Loucy (cell line): ENCODE results near the gene SCO2.

Source experiments
- H2AFZ ChIP-seq: fragments of 200-600 bp; sonication (generic); 2 replicates; pipeline ENCODE4 v1.6.0; 2016; ENCODE audit warnings: antibody characterized with exemption, mild to moderate bottlenecking, low read length, moderate library complexity
- H3F3A ChIP-seq: fragments of 200-600 bp; 2 replicates; pipeline ENCODE4 v1.6.0; 2016; ENCODE audit warnings: antibody characterized with exemption, low read depth, mild to moderate bottlenecking
- H3K27me3 ChIP-seq: fragments of 200-600 bp; sonication (generic); 2 replicates; pipeline ENCODE4 v1.6.1; 2014; ENCODE audit warnings: low read length, mild to moderate bottlenecking; ENCODE audit not compliant: insufficient read depth, poor library complexity, severe bottlenecking
- H3K36me3 ChIP-seq: fragments of 200-600 bp; sonication (generic); 2 replicates; pipeline ENCODE4 v1.6.1; 2016; ENCODE audit warnings: low read length; ENCODE audit not compliant: insufficient read depth
- H3K4me1 ChIP-seq: fragments of 200-600 bp; sonication (generic); 2 replicates; pipeline ENCODE4 v1.5.1; 2014; ENCODE audit warnings: low read length, mild to moderate bottlenecking; ENCODE audit not compliant: insufficient read depth, poor library complexity, severe bottlenecking
- H3K4me2 ChIP-seq: fragments of 200-600 bp; sonication (generic); 2 replicates; pipeline ENCODE4 v1.6.0; 2014; ENCODE audit warnings: antibody characterized with exemption, low read length, low read depth, mild to moderate bottlenecking; ENCODE audit not compliant: poor library complexity, severe bottlenecking
- H3K4me3 ChIP-seq: fragments of 200-600 bp; sonication (generic); 2 replicates; pipeline ENCODE4 v1.5.1; 2014; ENCODE audit warnings: low read length, mild to moderate bottlenecking, mixed read lengths; ENCODE audit not compliant: poor library complexity, severe bottlenecking
- H3K79me2 ChIP-seq: fragments of 200-600 bp; sonication (generic); 2 replicates; pipeline ENCODE4 v1.6.1; 2014; ENCODE audit warnings: low read length; ENCODE audit not compliant: insufficient read depth
- H3K9ac ChIP-seq: fragments of 200-600 bp; sonication (generic); 2 replicates; pipeline ENCODE4 v1.6.0; 2014; ENCODE audit warnings: mild to moderate bottlenecking, low read depth, low read length, moderate library complexity; ENCODE audit not compliant: poor library complexity, severe bottlenecking
- H3K9me2 ChIP-seq: fragments of 200-600 bp; sonication (generic); replicated peaks from 2 replicates; pipeline ENCODE4 v1.6.1; 2016; ENCODE audit warnings: low read depth, low read length, mixed read lengths
- H3K9me3 ChIP-seq: fragments of 200-600 bp; sonication (generic); 2 replicates; pipeline ENCODE4 v1.6.1; 2014; ENCODE audit warnings: mild to moderate bottlenecking, antibody characterized with exemption, low read length, low read depth; ENCODE audit not compliant: insufficient read depth
- H4K20me1 ChIP-seq: fragments of 200-600 bp; sonication (generic); 2 replicates; pipeline ENCODE4 v1.6.0; 2014; ENCODE audit warnings: antibody characterized with exemption, low read length, mild to moderate bottlenecking; ENCODE audit not compliant: insufficient read depth, poor library complexity, severe bottlenecking
- CTCF ChIP-seq: fragments of 200-600 bp; sonication (generic); conservative IDR thresholded peaks from 2 replicates; pipeline ENCODE4 v1.5.1; 2014; ENCODE audit warnings: mild to moderate bottlenecking, antibody characterized with exemption, low read length
- EZH2phosphoT487 ChIP-seq: fragments of 200-600 bp; IDR thresholded peaks from 2 replicates; pipeline ENCODE4 v1.6.1; 2018; ENCODE audit warnings: antibody characterized with exemption, mild to moderate bottlenecking, moderate library complexity, borderline replicate concordance

SCO2 gene

GRCh38 chr22:50475652-50476002 is 49.8 kb downstream of the SCO2 start:
- Histone ChIP-seq H3K4me3 (peak overlapping the region; percentile 72), H3K79me2 (peaks cover 41% of the 10 kb centered on the region), H3K4me1 (peaks cover 42% of the 10 kb centered on the region), H3K27me3 (no peaks in the 10 kb centered on the region), H4K20me1 (peaks cover 25% of the 10 kb centered on the region), H2AFZ (peak overlapping the region; percentile 88; the same call in 1 of the 2 replicates), H3K4me2 (peak overlapping the region; percentile 77), H3F3A (0 out of 2 replicates have a peak, but pooled peaks cover under 1% of the 10 kb centered on the region), H3K9me3 (no peaks in the 10 kb centered on the region), H3K9me2 (no peaks in the 10 kb centered on the region), H3K36me3 (no peaks in the 10 kb centered on the region), H3K9ac (peak overlapping the region; percentile 79)
- TF ChIP-seq CTCF (no peak), EZH2phosphoT487 (no peak)

- no peaks in the 10 kb centered on the region for H3K27me3 ChIP-seq
- peaks cover 47% of the 10 kb centered on the region for H3K4me1 ChIP-seq
- peak within 1 kb of the TSS; percentile 88 for H2AFZ ChIP-seq
- H3K9me3 ChIP-seq = no peaks in the 10 kb centered on the region
- peak within 1 kb of the TSS; percentile 94 for H3K4me2 ChIP-seq
- H3K36me3 ChIP-seq = no peaks in the 10 kb centered on the region
- TF ChIP-seq CTCF = no peak
- no peak for TF ChIP-seq EZH2phosphoT487
- H3K9me2 ChIP-seq = no peaks in the 10 kb centered on the region
- H4K20me1 ChIP-seq = peaks cover 25% of the 10 kb centered on the region
- H3K79me2 ChIP-seq = peaks cover 45% of the 10 kb centered on the region
- H3K4me3 ChIP-seq = peak within 1 kb of the TSS; percentile 72
- peak within 1 kb of the TSS; percentile 85 for H3K9ac ChIP-seq
- 0 out of 2 replicates have a peak, but pooled peaks cover 7% of the 10 kb centered on the region for H3F3A ChIP-seq
Observed at GRCh38 chr22:50474710-50475651, 50.4 kb downstream of the SCO2 start, which contains the start of gene SBF1. SBF1 (minus strand) TSS chr22:50475035; CDS start chr22:50474840, 195 bp downstream.

GRCh38 chr22:50473855-50474671 is 51.3 kb downstream of the SCO2 start:
- Histone ChIP-seq H2AFZ (no peak overlapping the region), H3K9me3 (no peaks in the 10 kb centered on the region), H3K36me3 (no peaks in the 10 kb centered on the region), H3K79me2 (peaks cover 47% of the 10 kb centered on the region), H3K4me1 (peaks cover 49% of the 10 kb centered on the region), H3K9ac (peak overlapping the region; percentile 85), H3K9me2 (no peaks in the 10 kb centered on the region), H3K27me3 (no peaks in the 10 kb centered on the region), H4K20me1 (peaks cover 26% of the 10 kb centered on the region), H3K4me2 (peak overlapping the region; percentile 94), H3F3A (peaks cover 9% of the 10 kb centered on the region; the same call in 1 of the 2 replicates), H3K4me3 (peak overlapping the region; percentile 72)
- no peak for TF ChIP-seq EZH2phosphoT487
- no peak for TF ChIP-seq CTCF
